Breast epithelium (tissue), 4 donors: ENCODE data around the gene ZNF236. TPM values are rescaled to one million over a fixed set of nuclear protein-coding genes. Genes with fewer than 3 reads are reported as not detected.

ENCODE experiments used
- DNase-seq, 2 donors: peaks; one replicate each; pipeline ENCODE4 v3.0.0-alpha.2; 2019; ENCODE audit warnings: low spot score in 2 of 2
- H3K27ac ChIP-seq, 2 donors: fragments of 200-600 bp; sonication (generic) in 1 of 2; one replicate each; pipeline ENCODE4 v1.5.1; 2016 to 2019; ENCODE audit warnings: mild to moderate bottlenecking in 1 of 2
- H3K27me3 ChIP-seq, 2 donors: fragments of 200-600 bp; sonication (generic) in 1 of 2; one replicate each; pipeline versions ENCODE4 v1.5.1 to v1.6.0; 2017 to 2019; ENCODE audit warnings: control low read depth in 1 of 2, mild to moderate bottlenecking in 1 of 2
- H3K36me3 ChIP-seq: fragments of 200-600 bp; one replicate; pipeline ENCODE4 v1.5.1; 2019
- H3K4me1 ChIP-seq, 2 donors: fragments of 200-600 bp; sonication (generic); one replicate each; pipeline ENCODE4 v1.5.1; 2016 to 2019; ENCODE audit warnings: control low read depth in 1 of 2
- H3K4me3 ChIP-seq, 3 donors: fragments of 200-600 bp; sonication (generic); 1 replicate in 2 of 3; 2 replicates in 1 of 3; pipeline ENCODE4 v1.5.1; 2016 to 2019; ENCODE audit warnings: mild to moderate bottlenecking in 3 of 3, moderate library complexity in 2 of 3
- H3K9me3 ChIP-seq, 2 donors: fragments of 200-600 bp; sonication (generic) in 1 of 2; one replicate each; pipeline ENCODE4 v1.5.1; 2016 to 2019; ENCODE audit warnings: control low read depth in 1 of 2
- CTCF ChIP-seq, 3 donors: fragments of 450-650 bp; IDR thresholded peaks; one replicate each; pipeline ENCODE4 v1.5.1; 2016 to 2017; ENCODE audit warnings: antibody characterized with exemption in 3 of 3, mild to moderate bottlenecking in 3 of 3, moderate library complexity in 3 of 3
- POLR2A ChIP-seq: fragments of 450-650 bp; IDR thresholded peaks from one replicate; pipeline ENCODE4 v1.6.1; 2016; ENCODE audit warnings: antibody characterized with exemption, mild to moderate bottlenecking, moderate library complexity
- POLR2AphosphoS5 ChIP-seq, 3 donors: sonication (generic); formaldehyde crosslinking; IDR thresholded peaks; one replicate each; pipeline ENCODE4 v1.6.1; 2017; ENCODE audit warnings: antibody characterized with exemption in 3 of 3
- intact Hi-C: fragments of 100-400 bp; cut with DNase I; formaldehyde crosslinking; loops from one replicate; pipeline ENCODE4 v1.15.1; 2023; ENCODE audit warnings: low total_unique reads
- total RNA-seq, 3 donors: library from RNA; depleted of rRNA; stranded (reverse); fragments of >200 nt; gene quantifications; one replicate each; pipeline ENCODE4 v1.1.0, GENCODE V29; 2016

The ZNF236 gene
- total RNA-seq, 3 donors from 2014 or later = 12.3 to 28.2 (median 27.1) TPM

- H3K9me3 ChIP-seq = no peaks in the 10 kb centered on the region
- H3K27ac ChIP-seq = no peak overlapping the region
- H3K4me1 ChIP-seq = peaks cover 0 to 4% of the 10 kb centered on the region in 2 donors
- intact Hi-C loops = no loop called here
- no peak overlapping the region for H3K4me3 ChIP-seq
- H3K27me3 ChIP-seq = no peaks in the 10 kb centered on the region
- TF ChIP-seq POLR2A (no peak), CTCF (IDR thresholded peaks at IDR 0.05) (no peak), POLR2AphosphoS5 (IDR thresholded peaks at IDR 0.05) (no peak)
- no peaks in the 10 kb centered on the region for H3K36me3 ChIP-seq
- DNase-seq = no peak
Measured at GRCh38 chr18:76955524-76956170, 133.3 kb downstream of the ZNF236 start.

- DNase-seq = no peak
- Histone ChIP-seq H3K36me3 (no peaks in the 10 kb centered on the region), H3K27me3 (no peaks in the 10 kb centered on the region), H3K27ac (no peak overlapping the region), H3K4me1 (peaks cover 0 to 4% of the 10 kb centered on the region in 2 donors), H3K9me3 (no peaks in the 10 kb centered on the region), H3K4me3 (no peak overlapping the region)
- TF ChIP-seq POLR2A = no peak
- TF ChIP-seq CTCF (IDR thresholded peaks at IDR 0.05) = no peak
- TF ChIP-seq POLR2AphosphoS5 (IDR thresholded peaks at IDR 0.05) = no peak
- intact Hi-C loops = no loop called here
Measured at GRCh38 chr18:76956648-76957047, 134.3 kb downstream of the ZNF236 start.

- H3K9me3 ChIP-seq = no peaks in the 10 kb centered on the region
- no peaks in the 10 kb centered on the region for H3K36me3 ChIP-seq
- H3K4me1 ChIP-seq = peaks cover 0 to 4% of the 10 kb centered on the region in 2 donors
- H3K4me3 ChIP-seq = no peak overlapping the region
- DNase-seq = no peak
- no peak overlapping the region for H3K27ac ChIP-seq
- H3K27me3 ChIP-seq = no peaks in the 10 kb centered on the region
- TF ChIP-seq POLR2A (no peak), POLR2AphosphoS5 (IDR thresholded peaks at IDR 0.05) (no peak), CTCF (IDR thresholded peaks at IDR 0.05) (no peak)
- intact Hi-C loops = no loop called here
Measured at GRCh38 chr18:76957384-76958355, 135.3 kb downstream of the ZNF236 start.

GRCh38 chr18:76958692-76959341, 136.5 kb downstream of the ZNF236 start:
- no peak overlapping the region for H3K4me3 ChIP-seq
- no peaks in the 10 kb centered on the region for H3K36me3 ChIP-seq
- H3K9me3 ChIP-seq = no peaks in the 10 kb centered on the region
- no peak for TF ChIP-seq CTCF (IDR thresholded peaks at IDR 0.05)
- no peak for TF ChIP-seq POLR2AphosphoS5 (IDR thresholded peaks at IDR 0.05)
- no peak for TF ChIP-seq POLR2A
- H3K4me1 ChIP-seq = no peaks in the 10 kb centered on the region
- H3K27ac ChIP-seq = no peak overlapping the region
- no peak for DNase-seq
- no peaks in the 10 kb centered on the region for H3K27me3 ChIP-seq
- intact Hi-C loops = no loop called here
